ENCODE data around the gene FAAH.
A peak's percentile ranks its signal among the peaks of the same experiment; 100 is the strongest.

Gene FAAH

GRCh38 chr1:46411010-46411405, 16.9 kb downstream of the FAAH start:
- TF ChIP-seq CTCF (IDR thresholded peaks at IDR 0.05; ENCODE audit: control insufficient read depth, insufficient read depth, low read depth, low read length, missing control alignments) = no peak

GRCh38 chr1:46411601-46412341, 17.7 kb downstream of the FAAH start:
- no peak for DNase-seq (ENCODE audit: low read depth)
- peak; percentile 24 for TF ChIP-seq CTCF (IDR thresholded peaks at IDR 0.05; ENCODE audit: control insufficient read depth, insufficient read depth, low read depth, low read length, missing control alignments)
- no peak overlapping the region for H3K4me3 ChIP-seq (ENCODE audit: control insufficient read depth, low read depth, low read length)

More at GRCh38 chr1:46411010-46411405, 16.9 kb downstream of the FAAH start:
- no peak overlapping the region for H3K4me3 ChIP-seq (ENCODE audit: control insufficient read depth, low read depth, low read length)
- DNase-seq (ENCODE audit: low read depth) = no peak

GRCh38 chr1:46412893-46413595, 18.9 kb downstream of the FAAH start:
- TF ChIP-seq CTCF (IDR thresholded peaks at IDR 0.05; ENCODE audit: control insufficient read depth, insufficient read depth, low read depth, low read length, missing control alignments) = no peak
- no peak for DNase-seq (ENCODE audit: low read depth)
- no peak overlapping the region for H3K4me3 ChIP-seq (ENCODE audit: control insufficient read depth, low read depth, low read length)

GRCh38 chr1:46413596-46413985, 19.5 kb downstream of the FAAH start:
- H3K4me3 ChIP-seq (ENCODE audit: control insufficient read depth, low read depth, low read length) = no peak overlapping the region
- TF ChIP-seq CTCF (IDR thresholded peaks at IDR 0.05; ENCODE audit: control insufficient read depth, insufficient read depth, low read depth, low read length, missing control alignments) = no peak
- DNase-seq (ENCODE audit: low read depth) = no peak

- H3K4me3 ChIP-seq (ENCODE audit: control insufficient read depth, low read depth, low read length) = no peak overlapping the region
- DNase-seq (ENCODE audit: low read depth) = no peak
- TF ChIP-seq CTCF (IDR thresholded peaks at IDR 0.05; ENCODE audit: control insufficient read depth, insufficient read depth, low read depth, low read length, missing control alignments) = no peak
Measured at GRCh38 chr1:46415514-46415913, 21.4 kb downstream of the FAAH start.

- no peak for TF ChIP-seq CTCF (IDR thresholded peaks at IDR 0.05; ENCODE audit: control insufficient read depth, insufficient read depth, low read depth, low read length, missing control alignments)
- H3K4me3 ChIP-seq (ENCODE audit: control insufficient read depth, low read depth, low read length) = no peak overlapping the region
- DNase-seq (ENCODE audit: low read depth) = no peak
Measured at GRCh38 chr1:46418976-46419375, 24.9 kb downstream of the FAAH start.
